ENCODE results near the gene IFT172.
"Not testable (repeated sequence)": the region's sequence is repeated elsewhere in the genome, so short reads cannot be mapped to it uniquely, and the experiment has no call there.

Gene IFT172

DNA sequence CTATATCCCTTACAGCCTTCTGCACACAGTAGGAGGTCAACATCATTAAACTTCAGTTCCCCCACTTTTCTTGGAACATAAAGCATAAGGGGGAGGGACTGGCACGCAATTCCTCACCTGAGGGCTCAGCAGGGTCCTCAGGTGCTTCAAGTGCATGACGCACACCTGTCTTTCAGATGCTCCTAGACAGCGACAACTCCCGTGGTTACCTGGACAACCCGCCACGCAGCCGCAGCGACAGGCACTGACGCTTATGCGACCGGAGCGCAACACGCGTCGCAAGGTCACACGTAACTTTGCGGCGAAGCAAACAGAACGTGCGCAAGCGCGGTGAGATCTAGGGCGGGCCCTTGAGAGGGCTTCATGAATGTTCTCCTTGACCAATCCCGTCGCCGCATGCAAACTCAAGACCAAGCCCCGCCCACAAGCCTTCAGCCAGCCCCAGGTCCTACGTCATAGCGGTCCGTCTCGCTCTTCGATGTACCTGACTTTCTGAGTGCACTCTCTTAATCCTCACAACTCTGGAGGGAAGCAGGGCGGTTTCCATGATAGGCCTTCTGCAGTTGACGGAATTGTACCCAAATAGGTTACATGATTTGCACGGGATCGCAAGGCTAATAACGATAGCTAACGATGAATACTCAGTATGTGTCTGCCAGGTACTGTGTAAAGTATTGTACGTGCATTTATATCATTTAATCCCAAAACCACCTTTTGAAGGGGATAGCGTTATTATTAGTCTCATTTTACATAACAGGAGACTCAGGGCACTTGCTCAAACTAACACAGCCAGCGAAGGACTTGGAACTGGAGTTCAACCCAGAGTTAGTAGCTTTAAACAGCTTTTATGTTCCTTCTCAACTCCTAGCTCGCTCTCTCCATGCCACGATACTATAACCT, at the start of gene IFT172:
IFT172 (minus strand) TSS at position 246 of the 900 bp plus-strand sequence; CDS start at position 156, 90 bp downstream.
- peak; percentile 97 for DNase-seq

DNA sequence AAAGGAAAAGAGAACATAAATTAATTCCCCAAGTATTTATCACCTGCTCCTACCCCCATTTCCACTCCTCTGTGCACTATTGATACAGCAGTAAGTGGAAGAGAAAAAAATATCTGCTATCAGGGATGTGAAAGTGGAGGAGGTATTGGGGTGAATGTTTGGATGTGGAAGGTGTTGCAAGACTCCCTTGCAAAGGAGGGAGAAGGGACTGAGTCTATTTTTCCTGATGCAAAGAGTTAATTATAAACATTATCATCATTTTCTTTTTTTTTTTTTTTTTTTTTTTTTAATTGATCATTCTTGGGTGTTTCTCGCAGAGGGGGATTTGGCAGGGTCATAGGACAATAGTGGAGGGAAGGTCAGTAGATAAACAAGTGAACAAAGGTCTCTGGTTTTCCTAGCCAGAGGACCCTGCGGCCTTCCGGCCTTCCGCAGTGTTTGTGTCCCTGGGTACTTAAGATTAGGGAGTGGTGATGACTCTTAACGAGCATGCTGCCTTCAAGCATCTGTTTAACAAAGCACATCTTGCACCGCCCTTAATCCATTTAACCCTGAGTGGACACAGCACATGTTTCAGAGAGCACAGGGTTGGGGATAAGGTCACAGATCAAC, 49.4 kb upstream of the IFT172 start:
- not testable (repeated sequence) for DNase-seq

DNA sequence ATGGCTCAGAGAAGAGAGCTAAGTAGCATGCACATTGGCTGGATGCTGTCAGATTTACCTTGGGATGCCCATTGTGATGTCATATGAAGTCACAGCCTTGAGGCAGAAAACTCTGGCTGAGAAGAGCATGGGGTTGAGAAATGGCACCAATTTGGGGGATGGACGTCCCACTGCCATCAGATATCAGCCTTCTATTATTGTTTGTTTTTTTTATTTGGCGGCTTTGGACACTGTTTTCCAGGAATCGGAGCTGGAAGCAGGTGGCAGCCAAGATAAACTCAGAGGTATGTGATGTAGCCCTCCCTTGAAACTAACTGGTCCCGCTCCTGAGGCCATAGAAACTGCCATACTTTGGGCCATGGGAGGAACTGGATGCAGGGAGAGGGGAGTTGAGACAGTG, 47.7 kb upstream of the IFT172 start:
- DNase-seq = no peak

DNA sequence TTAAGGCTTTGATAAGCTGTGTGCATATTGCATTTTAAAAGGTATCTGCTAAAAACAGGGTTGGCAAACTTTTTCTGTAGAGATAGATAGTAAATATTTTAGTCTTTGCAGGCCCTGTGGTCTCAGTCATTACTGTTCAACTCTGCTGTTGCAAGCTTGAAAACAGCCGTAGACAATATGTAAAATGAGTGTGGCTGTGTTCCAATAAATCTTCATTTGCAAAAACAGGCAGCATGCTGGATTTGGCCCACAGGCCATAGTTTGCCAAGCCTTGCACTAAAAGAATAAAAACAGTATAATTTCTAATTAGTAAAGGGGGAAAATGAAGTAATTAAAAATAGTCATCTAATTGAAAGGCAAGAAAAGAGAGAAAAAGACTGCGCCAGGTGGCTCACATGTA, 42.4 kb upstream of the IFT172 start:
- no peak for DNase-seq

DNA sequence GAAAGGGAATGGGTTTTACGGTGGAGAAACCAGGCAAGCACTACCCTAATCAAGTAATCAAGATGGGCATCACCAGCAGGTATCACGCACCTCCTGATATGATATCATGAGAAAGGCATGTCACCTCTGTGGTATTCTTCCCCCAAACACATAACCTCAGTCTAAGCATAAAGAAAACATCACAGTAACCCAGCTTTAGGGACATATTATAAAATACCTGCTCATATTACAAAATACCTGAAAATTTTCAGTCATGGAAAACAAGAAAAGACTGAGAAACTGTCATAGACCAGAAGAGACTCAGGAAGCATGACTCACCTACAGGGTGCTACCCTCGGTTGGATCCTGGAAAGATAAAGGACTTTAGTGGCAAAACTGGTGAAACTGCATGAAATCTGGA, 37.6 kb upstream of the IFT172 start:
- DNase-seq = no peak

DNA sequence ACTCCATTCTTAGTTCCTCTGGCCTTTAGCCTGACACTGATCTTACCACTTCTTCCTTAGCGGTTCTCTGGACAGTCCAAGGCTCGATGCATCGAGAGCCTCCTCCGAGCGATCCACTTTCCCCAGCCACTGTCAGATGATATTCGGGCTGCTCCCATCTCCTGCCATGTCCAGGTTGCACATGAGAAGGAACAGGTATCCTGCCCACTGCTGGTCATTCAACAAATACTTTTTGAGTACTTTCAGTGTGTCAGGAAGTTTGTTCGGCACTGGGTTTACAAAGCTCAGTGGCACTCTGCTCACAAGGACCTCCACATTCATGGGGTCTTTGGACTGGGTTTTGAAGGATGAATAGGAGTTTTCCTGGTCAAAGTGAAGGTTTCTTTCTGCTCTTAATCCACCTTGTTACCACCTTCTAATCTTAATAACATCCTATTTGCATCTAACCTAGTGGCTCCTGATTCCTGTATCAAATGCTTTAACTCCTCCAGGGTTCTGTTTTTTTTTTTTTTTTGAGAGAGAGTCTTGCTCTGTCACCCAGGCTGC, 32.9 kb upstream of the IFT172 start:
- DNase-seq = no peak

GRCh38 chr2:27520316-27520715, 30.8 kb upstream of the IFT172 start:
- no peak for DNase-seq

GRCh38 chr2:27518782-27519113, 29.2 kb upstream of the IFT172 start:
- no peak for DNase-seq

DNA sequence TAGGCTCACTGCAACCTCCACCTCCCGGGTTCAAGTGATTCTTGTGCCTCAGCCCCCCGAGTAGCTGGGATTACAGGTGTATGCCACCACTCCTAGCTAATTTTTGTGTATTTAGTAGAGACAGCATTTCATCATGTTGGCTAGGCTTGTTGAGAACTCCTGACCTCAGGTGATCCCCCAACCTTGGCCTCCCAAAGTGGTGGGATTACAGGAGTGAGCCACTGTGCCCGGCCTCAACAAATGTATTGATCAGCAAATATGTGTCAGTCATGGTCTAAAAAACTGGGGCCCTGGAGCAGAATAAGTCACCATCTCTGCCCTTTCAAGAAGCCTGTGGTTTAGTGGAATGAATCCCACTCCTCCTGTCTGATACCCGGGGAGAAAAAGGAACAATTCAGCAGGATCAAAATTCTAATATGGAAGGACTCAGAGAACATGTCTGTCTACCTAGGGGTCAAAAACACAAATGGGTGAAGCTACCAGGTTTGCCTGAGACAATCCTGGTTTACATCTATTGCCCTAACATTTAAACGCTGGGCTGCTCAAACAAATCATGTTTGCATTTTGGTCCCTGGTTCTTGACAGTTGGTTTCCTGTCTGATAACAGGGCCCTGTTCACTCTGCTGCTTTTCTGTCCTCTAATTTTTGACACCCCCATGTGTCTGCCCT, 28.7 kb upstream of the IFT172 start:
- DNase-seq = no peak

GRCh38 chr2:27509326-27509725, 19.8 kb upstream of the IFT172 start:
- no peak for DNase-seq

DNA sequence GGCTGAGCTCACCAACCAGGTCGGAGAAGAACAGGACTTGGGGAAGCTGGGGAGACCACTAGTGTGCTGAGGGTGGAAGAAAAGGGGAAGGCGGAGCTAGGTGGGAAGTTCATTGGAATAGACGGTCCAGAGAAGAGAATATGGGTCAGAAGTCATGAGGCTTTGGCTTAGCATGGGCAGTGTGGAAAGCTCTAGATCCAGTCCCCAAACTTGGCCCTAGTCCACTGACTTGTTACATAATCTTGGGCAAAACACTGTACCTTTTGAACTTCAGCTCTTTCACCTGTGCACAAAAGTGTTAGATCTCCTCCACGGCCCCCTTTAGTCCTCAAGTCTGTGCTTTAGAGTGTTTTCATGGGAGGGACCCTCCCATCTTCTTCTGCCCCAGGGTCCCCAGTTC, 17.8 kb upstream of the IFT172 start:
- no peak for DNase-seq

GRCh38 chr2:27506587-27506986, 17.0 kb upstream of the IFT172 start:
- no peak for DNase-seq

DNA sequence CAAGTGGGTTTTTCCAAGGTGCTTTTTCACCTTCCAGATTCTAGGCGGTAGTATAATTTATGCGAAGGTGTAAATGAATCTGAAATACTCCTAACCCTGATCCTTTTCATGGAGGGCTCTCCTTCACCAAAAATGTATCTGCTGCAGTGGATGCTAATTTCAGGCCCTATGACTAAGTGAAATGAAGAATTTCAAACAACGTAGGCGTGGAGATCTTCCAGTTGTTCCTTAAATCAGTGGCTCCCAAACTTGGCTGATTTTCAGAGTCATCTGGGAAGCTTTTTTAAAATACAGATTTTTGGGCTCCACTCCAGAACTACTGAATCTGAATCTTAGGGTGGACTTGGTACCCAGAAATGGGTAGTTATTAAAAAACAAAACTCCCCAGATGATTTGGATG, 12.6 kb upstream of the IFT172 start:
- DNase-seq = no peak

DNA sequence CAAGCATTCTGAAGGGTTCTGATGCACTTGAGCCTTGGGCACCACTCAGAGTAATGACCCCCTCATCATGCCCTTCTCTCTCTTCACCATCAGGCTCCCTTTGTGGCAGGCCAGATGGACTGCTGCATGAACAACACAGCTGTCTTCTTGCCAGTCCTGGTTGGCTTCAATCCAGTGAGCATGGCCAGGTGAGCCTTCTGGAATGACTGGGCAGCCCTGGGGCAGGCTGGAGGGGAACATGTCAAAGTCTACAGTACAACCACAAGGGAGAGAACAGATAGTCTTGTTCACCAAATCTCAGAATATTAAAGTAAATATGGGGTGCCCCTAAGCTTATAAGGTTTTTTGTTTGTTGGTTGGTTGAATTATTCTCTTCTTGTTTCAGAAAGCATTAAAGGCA, 11.5 kb upstream of the IFT172 start:
- DNase-seq = no peak

DNA sequence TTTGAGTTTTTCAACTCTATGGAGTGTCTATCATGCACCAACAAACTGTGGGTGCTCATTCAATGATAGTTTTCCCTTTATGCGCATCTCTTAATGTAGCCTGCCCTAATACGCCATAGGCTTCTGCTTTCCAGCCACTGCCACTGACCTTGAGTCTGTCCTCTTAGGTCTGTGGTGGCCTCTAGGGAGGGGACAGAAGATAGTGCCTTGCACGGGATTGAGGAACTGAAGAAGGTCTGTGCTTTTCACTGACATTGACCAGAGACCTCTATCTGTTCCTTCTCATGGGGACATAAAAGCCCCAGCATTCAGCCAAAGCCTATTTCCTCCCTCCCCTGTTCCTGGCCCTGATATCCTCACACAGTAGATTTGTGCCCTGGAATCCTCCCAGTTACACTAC, 9.4 kb upstream of the IFT172 start:
- DNase-seq = no peak

DNA sequence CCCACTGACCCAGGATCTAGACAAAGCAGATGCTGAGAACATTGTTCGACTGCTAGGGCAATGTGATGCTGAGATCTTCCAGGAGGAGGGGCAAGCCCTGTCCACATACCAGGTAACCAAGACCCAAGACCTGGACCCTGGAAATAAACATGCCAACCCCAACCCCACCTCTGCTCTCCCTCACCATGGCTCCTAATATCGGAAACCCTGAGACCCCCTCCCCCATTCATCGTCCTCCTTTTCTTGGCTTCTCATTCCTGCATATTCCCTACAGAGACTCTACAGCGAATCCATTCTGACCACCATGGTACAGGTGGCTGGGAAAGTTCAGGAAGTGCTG, 7.7 kb upstream of the IFT172 start:
- DNase-seq = no peak

- DNase-seq = no peak
Observed at GRCh38 chr2:27496357-27497287, 7.1 kb upstream of the IFT172 start, which contains the start of gene GCKR. Gene GCKR (plus strand): TSS chr2:27496839. CDS start chr2:27496905, 66 bp downstream.

- no peak for DNase-seq
Observed at GRCh38 chr2:27495840-27496356, 6.4 kb upstream of the IFT172 start.

DNA sequence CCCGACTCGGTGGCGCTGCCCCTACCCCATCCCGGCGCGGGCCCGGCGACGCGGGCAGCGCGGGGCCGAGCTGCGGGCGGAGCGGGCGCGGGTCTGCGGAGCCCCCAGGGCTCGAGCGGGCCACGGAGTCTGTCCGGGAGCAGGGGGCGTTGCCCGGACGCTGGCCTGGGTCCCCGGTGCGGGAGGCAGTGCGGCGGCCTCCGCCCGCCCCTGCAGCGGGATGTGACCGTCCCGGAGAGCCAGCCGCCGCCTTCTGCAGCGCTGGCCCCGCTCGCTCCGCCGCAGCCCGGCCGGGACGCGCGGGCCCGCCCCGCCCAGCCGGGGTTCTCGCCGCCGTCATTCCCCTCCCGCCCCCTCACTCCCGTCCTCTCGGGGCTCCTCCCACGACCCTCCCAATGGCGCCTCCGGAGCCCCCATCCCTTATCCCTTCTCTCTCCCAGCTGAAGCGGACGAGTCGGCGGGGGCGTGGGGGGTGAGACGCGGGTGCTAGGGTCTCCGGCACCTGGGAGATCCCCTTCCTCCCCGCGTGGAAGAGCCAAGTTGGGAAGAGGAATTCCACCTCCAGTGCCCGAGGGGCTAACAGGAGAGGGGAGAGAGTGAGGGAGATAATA, 5.5 kb upstream of the IFT172 start, which contains the start of gene FNDC4:
FNDC4 (minus strand) TSS at position 257 of the 611 bp plus-strand sequence. CDS start 521 bp downstream, outside the sequence.
- DNase-seq = no peak

DNA sequence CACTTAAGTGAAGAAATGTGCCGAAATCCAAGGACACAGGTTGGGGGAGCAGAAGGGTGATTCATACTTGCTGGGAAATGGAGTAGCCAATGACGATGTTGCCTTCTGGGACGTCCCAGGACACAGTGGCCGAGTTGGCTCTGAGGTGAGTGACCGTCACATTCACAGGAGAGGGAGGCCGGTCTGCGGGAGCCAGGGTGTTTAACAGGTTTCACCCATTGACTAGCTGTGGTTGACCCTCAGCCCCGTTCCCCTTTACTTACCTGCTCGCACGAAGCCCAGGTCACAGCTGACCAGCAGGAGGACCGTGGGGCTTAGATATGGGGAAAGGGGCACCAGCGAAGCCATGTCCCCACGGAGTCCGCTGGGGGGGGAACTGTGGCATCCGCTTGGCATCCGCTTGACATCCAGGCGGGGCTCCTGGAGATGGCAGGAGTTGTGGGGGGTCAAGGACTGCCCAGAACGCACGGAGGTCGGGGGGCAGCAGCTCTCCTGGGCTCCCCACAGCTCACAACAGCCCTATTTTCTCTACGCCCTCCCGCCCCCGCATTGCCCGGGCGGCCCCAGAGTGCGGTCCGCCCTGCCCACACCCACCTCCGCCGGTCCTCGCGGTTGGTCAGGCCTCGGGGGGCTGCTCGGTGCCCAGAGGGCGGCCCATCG, 4.9 kb upstream of the IFT172 start:
- no peak for DNase-seq

GRCh38 chr2:27493948-27494283, 4.4 kb upstream of the IFT172 start:
- DNase-seq = no peak
